NCI-H774 (cell line): ENCODE data around the gene CYGB.

Source experiments
- DNase-seq: peaks from one replicate; lab custom pipeline; 2025; lab: John Stamatoyannopoulos, UW

The CYGB gene

DNA sequence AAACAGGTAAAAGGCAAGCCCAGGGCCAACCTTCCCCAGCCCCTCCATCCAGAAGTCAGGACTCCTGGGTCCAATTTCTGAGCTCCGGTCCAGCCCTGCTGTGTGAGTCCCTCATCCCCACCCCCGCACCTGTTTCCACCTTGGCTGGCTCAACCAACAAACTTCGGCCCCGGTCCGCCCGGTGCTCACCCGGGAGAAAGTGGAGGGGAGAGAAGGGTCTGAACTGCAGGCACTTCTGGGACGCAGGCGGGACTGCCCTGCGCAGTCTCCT, 36.8 kb downstream of the CYGB start:
- no peak for DNase-seq

DNA sequence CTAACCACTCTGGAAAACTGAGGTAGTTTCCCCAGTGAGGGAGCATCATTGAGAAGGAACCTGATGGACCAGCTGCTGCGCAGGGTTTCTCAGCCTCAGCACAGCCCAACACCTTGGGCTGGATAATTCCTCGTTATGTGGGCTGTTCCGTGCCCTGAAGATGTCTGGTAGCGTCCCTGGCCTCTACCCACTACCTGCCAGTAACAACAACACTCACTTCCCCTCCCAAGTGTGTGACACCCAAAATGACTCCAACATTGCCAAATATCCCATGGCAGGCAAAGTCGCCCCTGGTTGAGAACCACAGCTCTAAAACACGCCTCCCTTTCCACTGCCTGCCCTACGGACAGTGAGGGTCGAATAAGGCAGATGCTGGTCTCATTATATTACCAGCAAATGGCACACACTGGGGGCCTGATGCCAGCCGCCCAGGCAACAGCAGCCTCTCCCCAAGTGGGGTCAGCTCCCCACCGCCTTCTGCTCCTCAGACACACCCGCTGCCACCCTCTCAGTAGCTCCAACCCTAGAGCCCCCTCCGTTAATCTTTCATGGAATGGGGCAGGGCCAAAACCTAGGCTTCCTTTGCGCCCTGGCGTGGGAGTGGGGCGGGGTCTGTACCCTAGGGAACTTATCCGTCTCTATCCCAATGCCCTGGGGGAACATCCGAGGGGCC, 37.3 kb downstream of the CYGB start:
- DNase-seq: no peak

DNA sequence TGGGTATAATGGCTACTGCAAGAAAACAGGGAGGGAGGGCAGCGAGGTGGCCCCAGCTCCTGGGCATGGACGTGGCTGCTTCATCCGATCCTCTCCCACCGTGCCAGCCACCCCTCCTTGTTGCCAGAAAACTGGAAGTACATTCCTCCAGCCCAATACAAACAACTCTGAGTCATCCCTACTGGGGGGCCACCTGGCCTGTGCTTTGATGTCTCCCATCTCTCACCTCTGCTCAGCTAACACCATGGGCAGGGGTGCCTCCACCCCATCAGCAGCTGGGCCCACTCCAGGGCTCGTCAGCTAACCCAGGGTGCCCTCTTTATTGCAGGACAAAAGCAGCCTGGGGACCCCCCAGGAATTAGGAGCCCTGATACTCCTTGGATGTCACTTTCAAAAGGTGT, 38.2 kb downstream of the CYGB start:
- DNase-seq: no peak

DNA sequence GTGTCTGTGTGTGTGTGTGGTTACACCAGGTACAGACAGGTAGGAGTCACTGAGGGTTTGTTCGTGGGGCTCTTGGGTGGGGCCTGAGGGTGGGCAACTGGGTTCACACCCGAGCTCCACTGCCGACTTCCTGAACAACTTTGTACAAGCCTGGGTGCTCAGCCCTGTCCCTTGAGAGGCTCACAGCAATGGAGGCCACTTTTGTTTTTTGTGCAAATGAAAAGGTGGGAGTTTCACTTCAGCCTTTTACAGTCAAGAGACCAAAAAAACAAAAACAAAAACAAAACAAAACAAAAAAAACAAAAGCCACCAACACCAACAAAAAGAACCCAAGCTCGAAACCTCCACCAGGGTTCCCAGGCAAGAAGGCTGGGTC, 38.6 kb downstream of the CYGB start:
- no peak for DNase-seq

DNA sequence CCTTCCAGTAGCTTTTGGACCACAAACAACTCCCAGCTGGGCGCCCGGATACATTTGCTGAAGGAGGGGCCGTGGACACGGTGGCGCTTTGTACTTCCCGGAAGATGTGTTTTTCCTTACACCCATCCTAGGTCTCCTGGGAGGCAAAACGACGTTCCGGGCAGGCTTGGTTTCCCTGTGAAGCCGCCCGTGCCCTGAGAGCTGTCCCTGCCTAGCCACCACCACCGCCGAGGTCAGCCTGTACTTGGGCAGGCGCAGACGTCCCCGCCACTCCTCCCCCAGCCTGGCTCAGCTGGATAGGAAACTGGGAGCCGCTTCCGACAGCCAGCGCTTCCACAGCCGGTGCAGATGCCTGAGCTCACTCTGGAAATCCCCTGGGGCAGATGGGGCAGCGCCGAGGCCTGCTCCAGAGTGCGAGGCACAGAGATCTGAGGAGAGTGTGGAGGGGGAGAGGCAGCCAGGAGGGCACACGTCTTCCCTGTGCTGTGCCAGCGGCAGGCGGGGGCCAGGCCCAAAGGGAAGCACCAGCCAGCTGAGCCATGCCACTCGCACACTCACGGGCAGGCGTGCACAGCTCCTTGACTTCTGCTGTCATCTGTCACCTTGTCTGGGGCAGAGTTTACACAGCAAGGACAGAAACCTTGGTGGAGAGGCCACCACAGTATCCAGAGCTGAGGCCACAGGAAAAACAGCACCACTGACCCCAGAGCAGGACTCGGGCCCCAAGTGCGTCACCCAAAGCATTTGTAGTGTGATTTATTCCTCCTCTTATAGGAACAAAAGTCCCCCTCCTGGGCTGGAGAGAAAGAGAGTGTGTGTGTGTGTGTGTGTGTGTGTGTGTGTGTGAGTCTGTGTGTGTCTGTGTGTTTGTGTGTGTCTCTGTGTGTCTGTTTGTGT, 39.3 kb downstream of the CYGB start:
- peak; percentile 52 for DNase-seq

DNA sequence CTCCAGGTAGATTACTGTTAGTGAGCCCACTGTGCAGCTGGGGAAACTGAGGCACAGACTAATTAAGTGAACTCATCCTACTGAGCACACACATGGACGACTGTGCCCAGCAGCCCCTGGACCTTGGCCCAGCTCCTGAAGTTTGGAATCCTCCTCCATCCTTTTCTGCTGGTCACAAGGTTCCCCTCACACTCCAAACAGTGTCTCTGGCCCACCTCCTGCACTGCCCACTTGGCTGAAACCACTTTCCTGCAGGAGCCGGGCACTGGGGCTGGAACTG, 39.9 kb downstream of the CYGB start:
- DNase-seq: no peak

DNA sequence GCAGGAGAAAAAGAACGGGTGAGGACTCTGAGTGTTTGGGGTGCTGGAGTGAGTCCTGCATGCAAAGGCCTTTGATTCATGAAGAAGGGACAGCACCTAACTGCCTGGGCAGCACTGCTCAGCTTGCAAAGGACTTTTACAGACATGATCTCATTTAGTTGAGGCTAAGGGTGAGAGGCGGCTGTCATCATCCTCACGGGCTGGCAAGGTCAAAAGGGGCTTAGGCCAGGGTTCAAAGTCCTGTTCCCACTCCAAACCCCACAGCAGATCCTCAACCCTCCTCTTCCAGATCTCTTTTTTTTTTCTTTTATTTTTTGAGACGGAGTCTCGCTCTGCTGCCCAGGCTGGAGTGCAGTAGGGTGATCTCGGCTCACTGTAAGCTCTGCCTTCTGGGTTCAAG, 41.0 kb downstream of the CYGB start:
- DNase-seq: no peak

DNA sequence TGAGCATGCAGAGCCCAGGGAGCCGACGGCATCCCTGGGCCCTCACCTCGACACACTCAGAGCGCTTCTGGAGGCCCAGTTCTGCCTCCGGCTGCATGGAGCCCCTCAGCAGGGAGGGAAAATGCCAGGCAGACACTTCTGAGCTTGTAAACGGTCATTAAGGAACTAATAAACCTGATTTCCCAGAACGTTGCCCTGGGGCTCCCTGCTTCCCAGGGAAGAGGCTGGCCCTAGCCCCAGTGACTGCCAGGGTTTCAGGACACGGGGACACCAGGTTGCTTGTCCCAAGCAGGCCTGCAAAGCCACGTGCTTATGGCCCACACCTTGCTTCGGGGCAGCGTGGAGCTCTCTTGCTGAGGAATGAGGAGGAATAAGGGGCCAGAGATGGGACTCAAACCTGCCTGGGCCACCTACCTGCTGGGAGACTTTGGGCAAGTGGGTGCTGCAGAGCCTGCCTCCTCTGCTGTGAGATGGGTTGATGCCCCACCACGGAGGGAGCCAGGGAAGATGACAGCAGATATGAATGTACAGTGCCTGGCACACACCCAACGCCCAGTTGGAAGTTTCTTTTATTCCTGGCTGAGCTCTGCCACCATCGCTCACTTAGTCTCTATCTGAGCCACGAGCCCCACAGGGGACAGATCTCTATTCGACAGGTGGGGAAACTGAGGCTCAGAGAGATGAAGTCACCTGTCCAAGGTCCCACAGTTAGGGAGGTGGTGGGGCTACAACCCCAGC, 41.7 kb downstream of the CYGB start:
- DNase-seq: no peak

DNA sequence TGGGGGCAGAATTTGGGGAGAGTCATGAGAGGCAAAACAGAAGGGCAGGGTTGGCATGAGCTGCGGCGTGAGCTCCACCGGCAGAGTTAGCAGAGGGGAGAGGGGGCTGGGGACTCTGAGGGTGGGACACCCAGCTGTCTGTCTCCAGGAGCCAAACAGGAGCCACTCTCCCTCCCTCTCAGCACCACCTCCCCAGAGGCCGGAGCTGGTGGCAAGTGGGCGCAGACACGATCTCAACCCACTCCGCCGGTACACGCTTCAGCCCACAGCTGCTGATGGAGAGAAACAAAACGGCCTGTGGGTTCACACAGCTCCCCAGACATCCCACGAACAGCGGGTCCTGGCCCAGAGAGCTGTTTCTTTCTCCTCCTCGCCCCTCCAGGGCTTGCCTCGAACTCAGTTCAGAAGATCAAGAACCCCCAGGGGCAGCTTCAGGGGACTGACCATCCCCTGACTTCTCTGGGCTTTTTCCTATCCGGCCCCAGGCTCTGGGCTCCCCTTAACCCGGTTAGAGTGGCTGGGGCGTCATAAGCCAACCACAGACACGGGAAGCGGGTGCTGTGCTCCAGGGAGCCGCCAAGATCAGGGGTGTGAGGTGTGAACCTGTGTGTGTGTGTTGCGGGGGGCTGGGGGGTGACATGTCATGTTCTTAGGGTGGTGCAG, 43.9 kb downstream of the CYGB start:
- DNase-seq: no peak

DNA sequence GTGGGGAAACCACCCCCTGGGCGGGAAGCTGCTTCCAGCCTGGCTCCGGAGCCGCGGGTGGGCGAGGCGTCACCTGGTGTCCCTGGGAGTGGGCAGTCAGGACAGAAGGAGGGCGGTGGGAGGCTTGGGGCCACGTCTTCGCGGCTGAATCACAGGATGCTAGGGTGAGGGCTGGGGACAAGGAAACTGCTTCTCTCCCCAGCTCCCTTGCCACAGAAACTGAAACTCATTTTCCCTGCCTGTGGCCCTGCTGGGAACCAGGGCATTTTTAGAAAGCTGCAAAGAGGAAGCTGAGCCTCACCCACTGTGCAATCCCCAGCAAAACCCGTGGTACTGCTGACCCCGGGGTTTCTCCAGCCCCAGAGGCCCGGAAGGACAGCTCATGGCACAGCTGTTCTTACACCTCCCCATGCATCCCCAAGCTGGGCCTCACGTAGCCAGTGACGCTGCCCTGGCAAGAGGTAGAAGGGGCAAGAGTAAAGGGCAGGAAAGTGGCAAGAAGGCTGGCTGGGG, 44.5 kb downstream of the CYGB start:
- DNase-seq: no peak

DNA sequence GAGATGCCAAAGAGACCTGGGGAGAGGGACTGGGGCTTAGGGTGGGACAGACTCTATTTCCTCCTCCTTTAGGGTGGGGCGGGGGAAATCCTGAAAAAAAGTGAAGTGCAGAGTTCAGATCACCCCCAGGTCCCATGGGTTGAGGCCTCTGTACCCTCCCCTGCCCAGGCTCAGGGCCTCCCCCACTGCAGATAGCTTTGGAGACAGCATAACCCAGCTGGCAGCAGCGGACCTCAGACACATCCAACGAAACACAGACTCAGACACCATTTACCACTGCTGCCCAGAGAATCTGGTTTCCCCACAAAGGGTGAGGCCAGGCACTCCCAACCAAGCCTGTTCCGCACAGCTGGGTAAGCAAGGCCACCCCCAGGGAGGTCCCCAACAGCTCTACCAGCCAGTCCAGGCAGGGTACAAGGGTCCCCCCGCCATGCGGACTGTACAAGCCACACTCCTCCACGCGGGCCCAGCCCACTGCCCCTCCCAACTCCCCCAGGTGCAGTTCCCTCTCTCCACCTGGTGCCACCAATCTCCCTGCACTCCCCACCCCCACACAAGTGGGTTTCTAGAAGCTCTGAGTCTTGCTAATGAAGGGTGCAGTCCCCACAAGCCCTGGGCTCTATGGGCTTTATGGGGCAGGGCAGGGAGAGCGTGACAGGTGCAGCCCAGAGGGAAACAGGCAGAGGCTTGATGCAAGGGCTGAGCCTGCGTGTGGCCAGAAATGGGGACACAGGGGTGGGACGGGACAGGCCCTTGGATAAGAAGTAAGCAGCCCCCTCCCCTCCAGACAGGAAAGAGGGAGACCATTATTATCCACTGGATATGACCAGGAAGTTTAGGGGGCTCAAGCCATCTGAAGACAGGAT, 45.2 kb downstream of the CYGB start:
- DNase-seq: no peak

DNA sequence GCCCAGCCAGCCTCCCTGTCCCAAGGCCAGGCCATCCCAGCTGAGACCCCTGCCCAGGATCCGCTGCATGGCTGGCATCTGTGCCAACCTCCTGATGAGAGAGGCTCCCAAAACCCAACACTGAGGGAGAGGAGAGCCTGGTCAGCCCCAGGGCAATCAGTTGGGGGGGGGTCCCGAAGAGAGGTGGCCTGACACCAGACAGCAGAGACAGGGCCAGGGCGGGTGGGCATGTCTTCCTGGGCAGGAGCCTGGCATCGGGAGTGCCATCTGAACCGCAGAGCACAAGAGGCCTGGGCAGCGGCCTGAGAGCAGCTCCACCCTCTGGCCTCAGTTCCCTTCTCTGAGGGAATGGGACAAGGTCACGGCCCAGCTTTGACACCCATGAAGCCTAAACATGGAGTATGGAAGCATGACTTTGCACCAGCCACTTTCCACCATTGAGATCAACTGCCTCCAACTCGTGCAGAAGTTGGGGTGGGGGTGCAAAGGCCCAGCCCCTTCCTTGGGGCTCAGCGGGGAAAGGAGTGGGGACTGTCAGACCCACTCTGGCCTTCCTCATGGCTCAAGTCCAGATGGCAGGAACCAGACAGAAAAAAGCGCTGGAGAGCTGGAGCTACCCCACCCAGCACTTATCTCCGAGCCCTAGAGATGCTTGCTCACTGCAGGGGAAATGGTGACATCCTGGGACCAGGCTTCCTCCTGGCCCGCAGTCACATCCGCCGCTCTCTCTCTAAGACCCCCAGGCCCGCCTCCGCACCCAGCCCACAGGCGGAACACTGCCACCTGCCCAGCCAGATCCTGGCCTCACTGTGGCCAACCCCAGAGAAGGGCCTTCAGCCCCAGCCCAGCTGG, 46.0 kb downstream of the CYGB start:
- no peak for DNase-seq

DNA sequence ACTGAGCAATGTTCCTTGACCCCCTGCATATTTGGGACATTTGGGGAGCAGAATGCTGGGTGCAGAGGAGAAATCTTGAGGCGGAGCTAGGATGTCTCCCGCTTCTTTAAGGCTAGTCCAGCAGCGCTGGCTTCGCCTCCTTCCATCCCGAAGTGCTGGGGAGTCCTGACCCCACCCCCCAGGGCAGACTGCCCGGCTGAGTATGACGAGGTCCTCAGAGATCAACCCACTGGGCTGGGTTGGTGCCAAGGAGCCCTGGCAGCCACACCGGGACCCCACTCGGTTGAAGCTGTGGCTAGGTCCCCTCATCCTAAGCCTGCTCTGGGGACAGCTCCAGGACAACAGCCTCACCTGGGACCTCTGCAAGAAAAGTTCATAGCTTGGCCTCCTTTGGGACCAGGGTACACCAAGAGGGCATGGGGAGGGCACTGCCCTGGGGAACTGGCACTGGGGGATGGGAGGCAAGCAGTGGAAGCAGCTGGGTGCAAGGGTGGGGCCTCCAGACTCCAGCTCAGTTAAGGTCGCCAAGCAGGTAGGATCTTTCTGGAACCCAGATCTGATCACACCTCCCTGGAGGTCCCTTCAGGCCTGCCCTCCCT, 47.3 kb downstream of the CYGB start:
- DNase-seq: no peak

DNA sequence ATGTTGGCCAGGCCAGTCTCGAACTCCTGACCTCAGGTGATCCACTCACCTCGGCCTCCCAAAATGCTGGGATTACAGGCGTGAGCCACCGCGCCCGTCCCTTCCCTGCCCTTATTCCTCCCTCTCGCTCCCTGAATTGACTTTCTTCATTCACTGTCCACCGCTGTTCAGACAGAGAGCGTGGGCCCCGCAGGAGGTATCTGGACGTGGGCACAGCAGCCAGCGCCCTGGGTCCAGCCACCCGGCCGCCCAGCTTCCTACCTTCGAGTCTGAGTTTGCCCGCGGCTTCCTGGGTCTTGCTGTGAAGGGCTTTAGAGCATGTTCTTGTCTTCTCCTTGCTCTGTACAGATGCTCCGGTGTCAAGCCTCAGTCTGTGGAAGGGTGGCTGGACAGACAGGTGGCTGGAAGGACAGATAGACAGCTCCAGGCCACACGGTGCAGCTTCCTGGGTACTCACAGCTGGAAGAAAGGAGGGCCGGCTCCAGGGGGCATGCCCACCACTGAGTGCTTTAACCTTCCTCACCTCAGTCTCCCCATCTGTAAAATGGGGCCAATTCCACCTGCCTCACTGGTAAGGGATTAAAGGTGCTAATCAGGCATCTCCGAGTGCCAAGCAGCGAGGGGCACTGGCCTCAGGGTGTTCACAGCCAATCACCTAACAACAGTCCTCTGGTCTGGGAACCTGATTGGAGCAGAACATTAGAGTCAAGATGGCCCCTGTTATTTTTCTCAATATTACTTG, 49.9 kb downstream of the CYGB start:
- no peak for DNase-seq

DNA sequence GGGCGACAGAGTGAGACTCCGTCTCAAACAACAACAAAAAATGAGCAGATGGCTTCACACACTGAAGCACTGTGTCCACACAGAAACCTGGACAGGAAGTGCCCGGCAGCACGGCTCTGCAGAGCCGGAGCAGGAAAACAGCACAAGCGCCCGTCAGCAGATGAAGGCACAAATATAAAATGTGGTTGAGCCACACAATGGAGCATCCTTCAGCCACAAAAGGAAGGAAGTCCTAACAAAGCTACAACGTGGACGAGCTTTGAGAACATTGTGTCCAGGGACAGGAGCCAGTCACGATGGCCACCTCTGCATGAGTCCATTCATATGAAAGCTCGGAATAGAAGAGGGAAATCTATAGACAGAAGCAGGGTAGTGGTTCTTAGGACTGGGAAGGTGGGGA, 51.9 kb downstream of the CYGB start:
- peak; percentile 74 for DNase-seq

DNA sequence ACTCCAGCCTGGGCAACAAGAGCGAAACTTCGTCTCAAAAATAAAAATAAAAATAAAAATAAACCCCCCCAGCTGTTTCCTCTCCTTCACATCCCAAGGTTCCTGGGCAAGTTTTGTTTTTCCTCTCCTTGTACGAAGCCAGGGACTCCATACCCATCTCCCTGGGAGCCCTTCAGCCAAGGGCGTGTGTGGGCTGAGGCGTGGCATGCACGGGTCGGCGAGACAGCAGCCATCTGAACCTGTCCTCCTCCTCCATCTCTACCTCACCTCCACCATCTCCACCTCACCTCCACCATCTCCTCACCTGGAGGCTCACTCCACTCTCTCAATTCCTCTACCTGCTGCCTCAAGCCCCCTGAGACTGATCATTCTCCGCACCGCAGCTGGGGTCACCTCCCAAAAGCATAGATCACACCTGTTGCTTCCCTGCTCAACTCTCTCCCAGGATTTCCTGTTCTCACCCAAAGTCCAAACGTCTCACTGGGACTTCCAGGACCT, 53.2 kb downstream of the CYGB start:
- no peak for DNase-seq

DNA sequence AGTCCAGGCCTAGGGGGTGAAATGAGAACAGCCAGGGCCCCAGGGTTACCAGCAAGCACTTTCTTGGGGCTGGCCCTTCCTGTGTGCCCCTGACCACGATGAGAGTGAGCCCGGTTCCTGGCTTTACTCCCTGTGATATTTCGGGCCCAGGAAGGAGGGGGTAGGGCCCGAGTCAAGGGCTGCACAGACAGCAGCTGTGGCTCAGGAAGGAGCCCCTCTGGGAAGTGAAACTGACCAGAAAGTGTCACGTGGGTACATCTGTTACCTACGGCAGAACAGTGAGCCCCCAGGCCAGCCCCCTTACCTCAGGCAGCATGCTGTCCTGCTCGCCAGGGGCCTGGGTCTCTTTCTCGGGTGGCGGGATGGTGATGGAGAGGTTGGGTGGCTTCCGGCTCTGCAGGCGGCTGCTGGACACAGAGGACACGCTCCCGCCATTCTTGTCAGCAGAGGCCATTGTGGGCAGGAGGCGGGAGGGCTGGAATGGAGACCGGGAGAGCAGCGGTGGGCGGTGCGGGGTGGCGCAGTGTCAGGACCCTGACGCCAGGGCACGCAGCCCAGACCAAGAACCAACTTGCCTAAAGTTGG, 56.3 kb downstream of the CYGB start:
- DNase-seq: no peak

DNA sequence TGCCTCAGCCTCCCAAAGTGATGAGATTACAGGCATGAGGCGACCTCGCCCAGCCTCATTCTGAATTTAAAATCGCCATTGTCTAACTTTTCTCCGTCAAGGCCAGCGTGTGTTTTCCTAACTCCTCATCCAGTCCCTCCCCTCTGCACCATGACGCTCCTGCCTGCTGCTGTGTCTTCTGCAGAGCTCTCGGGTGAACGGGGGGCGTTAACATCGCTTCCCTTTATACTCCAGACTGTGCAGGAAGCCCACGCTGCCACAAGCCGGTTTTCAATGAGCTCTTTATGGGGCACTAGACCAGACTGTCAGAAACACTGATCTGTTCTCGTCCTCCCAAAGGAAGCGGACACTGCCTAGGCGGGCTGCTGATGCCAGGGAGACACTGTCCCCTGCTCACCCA, 56.9 kb downstream of the CYGB start:
- no peak for DNase-seq

DNA sequence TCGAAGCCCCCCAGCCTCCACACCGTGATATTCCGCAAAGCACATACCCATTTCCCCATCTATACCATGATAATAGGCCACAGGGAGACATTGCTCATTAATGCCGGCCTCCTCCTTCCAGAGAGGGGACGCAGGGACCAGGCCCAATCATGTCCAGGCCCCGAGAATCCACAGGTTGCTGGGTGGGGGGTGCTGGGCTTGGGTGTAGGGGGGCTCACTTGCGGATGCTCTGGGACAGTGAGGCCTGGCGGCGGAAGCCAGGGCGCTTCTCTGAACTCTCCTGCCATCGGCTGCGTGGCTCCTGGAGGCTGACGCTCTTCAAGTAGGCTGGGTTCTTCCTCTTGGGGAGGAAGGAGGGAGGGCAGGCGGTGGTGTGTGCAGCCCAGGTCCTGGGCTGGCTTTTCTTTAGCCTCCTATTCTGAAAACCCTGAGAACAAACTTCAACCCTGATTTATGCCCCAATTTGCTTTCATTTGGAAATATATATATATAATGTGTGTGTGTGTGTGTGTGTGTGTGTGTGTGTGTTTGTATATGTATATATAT, 57.9 kb downstream of the CYGB start:
- DNase-seq: no peak
